Stimulated activated CD8-positive, alpha-beta memory T cell treated with anti-CD3 and anti-CD28 coated beads, Interleukin-15, amount 100 ng/mL, for 4 hours (primary cell): ENCODE results near the gene SF3B6.

ENCODE experiments used
- DNase-seq, 2 donors: peaks; one replicate each; pipeline ENCODE4 v3.0.0-alpha.2; 2020; ENCODE audit warnings: low read depth in 2 of 2

The SF3B6 gene

DNA sequence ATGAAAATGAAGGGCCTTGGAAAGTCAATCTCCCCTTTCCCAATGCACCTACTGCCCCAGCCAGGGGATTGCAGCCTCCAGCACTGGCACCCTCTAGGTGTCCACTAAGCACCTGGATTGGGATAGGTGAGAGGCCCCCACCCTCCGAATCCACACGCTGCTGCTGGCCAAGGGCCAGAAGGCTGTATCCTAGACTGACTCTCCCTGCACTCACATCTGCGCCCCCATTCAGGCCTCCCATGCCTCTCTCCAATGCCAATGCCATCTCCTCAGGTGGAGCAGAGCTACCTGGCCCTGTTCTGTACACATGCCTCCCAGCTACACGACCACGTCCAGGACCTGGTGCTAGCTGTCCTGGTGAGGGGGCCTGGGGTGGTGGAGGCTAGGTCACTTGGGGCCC is 56.4 kb downstream of the SF3B6 start:
- no peak for DNase-seq

DNA sequence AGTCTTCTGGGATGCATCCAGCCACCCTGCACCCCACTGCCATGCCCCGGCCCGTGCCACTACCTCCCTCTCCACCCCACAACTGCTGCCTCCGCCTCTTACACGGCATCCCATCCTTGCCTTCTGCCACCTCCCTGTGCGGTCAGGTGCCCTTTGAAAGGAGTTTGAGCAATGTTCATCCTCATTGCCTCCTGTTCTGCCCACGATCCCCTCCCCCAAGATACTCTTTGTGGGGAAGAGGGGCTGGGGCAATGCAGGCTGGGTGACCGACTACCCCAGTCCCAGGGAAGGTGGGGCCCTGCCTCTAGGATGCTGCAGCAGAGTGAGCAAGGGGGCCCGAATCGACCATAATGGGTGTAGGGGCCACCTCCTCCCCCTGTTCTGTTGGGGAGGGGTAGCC is 57.9 kb downstream of the SF3B6 start:
- no peak for DNase-seq

DNA sequence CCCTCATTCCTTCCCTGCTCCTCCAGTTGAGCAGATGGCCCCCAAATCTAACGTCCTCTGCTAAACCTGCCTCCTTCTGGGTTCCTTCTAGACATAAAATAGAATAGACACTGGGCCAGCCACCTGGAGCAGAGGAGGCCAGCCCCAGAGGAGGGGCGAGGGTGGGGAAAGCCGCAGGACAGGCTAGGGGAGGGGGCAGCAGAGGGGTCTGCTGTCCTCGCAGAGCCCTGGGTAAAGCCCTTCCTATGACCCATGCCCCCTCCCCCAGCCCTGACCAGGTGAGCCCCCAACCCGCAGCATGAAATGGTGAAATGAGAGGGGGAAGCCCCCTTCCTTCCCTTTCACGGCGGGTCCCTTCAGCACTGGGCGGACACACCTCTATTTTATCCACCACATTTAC is 58.4 kb downstream of the SF3B6 start:
- DNase-seq = no peak
